22Rv1 (cell line): Measurements from ENCODE around the gene GRAMD4.

ENCODE experiments used
- H3K27ac ChIP-seq: fragments of 450-650 bp; 2 replicates; pipeline ENCODE4 v1.5.1; 2017
- ZFX ChIP-seq: fragments of 450-650 bp; IDR thresholded peaks from 2 replicates; pipeline ENCODE4 v1.6.1; 2017; ENCODE audit warnings: antibody characterized with exemption, borderline replicate concordance
- TF ChIP-seq, protein P1 (sequence below): fragments of 450-650 bp; IDR thresholded peaks from 2 replicates; pipeline ENCODE4 v1.5.1; 2017; ENCODE audit warnings: mild to moderate bottlenecking

Gene GRAMD4

DNA sequence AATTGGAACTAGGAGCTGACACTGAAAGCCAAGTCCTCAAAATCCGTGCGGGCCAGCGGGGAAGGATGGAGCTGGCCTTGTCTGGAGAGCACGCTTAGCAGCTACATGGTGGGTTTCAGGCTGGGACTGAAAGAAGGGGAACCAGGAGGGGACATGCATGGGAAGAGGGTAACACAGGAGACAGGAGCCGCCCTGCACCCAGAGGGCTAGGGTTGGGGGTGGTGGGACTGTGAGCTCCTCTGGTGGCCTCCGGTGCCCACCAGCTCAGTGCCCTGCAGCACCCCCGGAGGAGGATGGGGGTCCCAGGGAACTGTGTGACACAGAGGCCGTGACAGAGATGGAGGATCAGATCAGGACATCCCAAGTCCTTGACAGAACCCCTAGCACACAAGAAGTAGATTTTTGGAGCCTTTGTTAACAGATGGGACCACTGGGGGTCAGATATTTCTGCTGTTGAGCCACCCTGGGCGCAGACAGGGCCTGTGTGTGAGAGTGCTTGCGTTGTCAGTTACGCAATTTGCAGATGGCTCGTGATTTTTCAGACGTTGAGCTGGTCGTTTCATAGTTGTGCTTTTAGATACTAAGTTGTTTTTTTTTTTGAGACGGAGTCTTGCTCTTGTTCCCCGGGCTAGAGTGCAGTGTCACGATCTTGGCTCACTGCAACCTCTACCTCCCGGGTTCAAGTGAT lies 21.3 kb upstream of the GRAMD4 start:
- H3K27ac ChIP-seq: no peak overlapping the region
- TF ChIP-seq, protein P1, sequence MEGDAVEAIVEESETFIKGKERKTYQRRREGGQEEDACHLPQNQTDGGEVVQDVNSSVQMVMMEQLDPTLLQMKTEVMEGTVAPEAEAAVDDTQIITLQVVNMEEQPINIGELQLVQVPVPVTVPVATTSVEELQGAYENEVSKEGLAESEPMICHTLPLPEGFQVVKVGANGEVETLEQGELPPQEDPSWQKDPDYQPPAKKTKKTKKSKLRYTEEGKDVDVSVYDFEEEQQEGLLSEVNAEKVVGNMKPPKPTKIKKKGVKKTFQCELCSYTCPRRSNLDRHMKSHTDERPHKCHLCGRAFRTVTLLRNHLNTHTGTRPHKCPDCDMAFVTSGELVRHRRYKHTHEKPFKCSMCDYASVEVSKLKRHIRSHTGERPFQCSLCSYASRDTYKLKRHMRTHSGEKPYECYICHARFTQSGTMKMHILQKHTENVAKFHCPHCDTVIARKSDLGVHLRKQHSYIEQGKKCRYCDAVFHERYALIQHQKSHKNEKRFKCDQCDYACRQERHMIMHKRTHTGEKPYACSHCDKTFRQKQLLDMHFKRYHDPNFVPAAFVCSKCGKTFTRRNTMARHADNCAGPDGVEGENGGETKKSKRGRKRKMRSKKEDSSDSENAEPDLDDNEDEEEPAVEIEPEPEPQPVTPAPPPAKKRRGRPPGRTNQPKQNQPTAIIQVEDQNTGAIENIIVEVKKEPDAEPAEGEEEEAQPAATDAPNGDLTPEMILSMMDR: no peak
- TF ChIP-seq ZFX: no peak

DNA sequence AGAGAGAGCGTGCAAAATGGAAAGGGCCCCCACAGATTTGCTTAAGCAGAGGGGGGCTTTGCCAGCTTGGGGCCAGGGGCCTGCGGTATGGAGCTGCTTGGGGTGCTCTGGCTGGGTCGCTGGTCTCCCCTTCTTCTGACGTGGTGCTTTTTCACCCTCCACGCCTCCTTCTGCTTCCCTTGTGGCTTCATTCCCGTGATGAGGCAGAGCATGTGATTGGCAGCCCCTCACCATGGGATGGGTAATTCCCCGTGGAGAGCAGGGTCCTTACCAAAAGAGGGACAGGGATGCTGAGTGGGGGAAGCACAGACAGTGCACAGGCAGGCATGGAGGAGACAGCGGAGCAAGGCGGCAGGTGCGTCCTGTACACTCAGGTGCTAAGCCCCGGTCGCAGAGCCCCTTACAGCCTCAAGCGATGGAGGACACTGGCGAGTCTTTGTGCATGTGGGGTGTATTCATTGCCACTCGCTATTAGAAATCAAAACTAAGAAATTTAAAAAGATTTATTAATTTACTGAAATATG lies 19.9 kb upstream of the GRAMD4 start:
- H3K27ac ChIP-seq: no peak overlapping the region
- TF ChIP-seq ZFX: no peak
- TF ChIP-seq, protein P1: no peak

DNA sequence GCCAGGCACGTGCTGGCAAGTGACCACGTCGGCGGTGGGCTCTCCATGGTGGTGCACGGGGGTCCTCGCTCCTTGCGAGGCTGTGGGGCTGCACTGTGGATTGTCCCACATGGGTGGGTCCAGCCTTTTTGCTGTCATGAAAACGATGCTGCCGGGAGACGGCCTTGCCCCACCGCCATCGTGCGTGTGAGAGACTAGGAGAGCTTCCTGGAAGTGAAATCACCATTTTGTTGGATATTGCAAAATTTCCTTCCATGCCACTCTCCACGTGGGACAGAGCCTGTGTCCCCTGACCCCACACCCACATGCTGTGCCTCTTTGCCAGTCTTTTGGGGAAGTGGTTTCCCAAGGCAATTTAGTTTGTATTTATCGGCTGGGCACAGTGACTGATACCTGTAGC lies 18.2 kb upstream of the GRAMD4 start:
- H3K27ac ChIP-seq: no peak overlapping the region
- TF ChIP-seq, protein P1: no peak
- TF ChIP-seq ZFX: no peak

DNA sequence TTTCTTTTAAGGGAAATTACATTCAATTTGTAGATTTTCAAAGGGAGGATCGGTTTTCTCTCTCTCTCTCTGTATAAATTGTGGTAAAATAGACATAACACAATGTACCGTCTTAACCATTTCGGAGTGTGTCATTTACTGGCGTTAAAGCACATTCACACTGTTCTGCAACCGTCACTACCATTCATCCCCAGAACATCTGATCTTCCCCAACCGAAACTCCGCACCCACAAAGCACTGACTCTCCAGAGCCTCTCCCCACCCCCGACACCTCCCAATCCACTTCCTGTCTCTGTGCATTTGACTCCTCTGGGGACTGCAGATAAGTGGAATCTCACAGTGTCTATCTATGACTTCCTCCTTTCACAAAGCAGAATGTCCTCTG lies 15.9 kb upstream of the GRAMD4 start:
- no peak for TF ChIP-seq ZFX
- TF ChIP-seq, protein P1: no peak
- no peak overlapping the region for H3K27ac ChIP-seq

DNA sequence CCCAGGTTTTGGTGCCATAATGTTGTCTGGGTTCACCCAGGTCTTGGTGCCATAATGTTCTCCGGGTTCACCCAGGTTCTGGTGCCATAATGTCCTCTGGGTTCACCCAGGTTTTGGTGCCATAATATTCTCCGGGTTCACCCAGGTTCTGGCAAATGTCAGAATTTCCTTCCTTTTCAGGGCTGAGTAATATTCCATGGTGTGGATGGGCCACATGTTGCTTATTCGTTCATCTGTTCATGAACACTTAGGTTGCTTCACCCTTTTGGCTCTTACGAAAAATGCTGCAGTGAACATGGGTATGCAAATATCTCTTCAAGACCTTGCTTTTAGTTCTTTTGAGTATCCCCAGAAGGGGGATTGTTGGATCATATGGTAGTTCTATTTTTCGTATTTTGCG lies 15.1 kb upstream of the GRAMD4 start:
- TF ChIP-seq, protein P1: no peak
- TF ChIP-seq ZFX: no peak
- H3K27ac ChIP-seq: no peak overlapping the region

DNA sequence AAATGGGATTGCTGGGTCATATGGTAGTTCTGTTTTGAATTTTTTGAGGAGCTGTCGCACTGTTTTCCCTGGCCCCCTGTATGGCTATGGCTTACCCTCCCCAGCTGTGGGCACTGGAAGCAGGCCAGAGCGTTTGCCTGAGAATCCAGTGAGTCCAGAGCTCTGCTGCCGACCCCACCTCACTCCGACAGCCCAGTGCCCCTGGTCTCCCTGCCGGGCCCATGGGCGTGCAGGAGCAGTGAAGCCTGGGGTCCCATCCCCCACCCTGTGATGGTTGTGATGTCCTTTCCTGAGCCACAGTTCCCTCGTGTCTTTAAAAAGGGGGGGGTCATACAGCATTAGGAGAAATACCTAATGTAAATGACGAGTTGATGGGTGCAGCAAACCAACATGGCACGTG lies 13.3 kb upstream of the GRAMD4 start:
- TF ChIP-seq, protein P1: no peak
- TF ChIP-seq ZFX: no peak
- H3K27ac ChIP-seq: no peak overlapping the region

DNA sequence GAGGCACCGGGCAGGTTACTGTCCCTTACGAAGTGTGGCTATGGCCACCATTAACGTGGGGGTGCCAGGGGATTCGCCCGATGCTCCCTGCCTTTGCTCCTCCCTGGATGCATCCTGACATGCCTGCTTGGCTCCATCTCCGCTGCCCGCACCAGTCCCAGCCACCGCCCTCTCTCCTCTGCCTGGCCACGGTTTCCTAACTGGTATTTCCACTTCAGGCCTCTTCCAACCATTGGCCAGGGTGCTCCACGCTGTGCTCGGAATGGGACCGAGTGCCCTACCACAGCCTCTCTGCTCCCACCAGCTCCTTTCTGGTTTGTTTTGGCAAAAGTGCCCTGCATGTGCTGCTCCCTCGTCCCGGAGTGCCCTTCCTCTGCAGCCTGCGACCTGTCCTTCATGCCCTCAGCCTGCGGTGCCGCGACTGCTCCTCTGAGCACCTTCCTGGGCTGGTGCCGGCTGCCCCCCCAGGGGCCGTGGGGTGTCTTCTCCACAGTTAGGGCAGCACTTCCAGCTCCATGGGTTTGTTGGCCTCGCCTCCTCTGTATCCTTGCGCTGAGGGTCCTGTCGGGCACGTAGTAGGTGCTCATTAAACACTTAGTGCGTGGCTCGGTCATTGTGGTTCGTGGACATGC lies 12.6 kb upstream of the GRAMD4 start:
- no peak overlapping the region for H3K27ac ChIP-seq
- TF ChIP-seq ZFX: no peak
- TF ChIP-seq, protein P1: no peak
